IMR-90 (cell line): ENCODE data around the gene MEF2A.

Source experiments
- CEBPB ChIP-seq: IDR thresholded peaks from 2 replicates; pipeline ENCODE4 v1.6.1; 2012; ENCODE audit warnings: low read depth, low read length, improper control_type of control experiment
- CTCF ChIP-seq: conservative IDR thresholded peaks from 2 replicates; pipeline ENCODE4 v1.5.1; 2012; ENCODE audit warnings: mild to moderate bottlenecking, low read depth, low read length, improper control_type of control experiment
- MAFK ChIP-seq: IDR thresholded peaks from 2 replicates; pipeline ENCODE4 v1.6.1; 2012; ENCODE audit warnings: low read depth, low read length, improper control_type of control experiment
- MAZ ChIP-seq: IDR thresholded peaks from 2 replicates; pipeline ENCODE4 v1.6.1; 2012; ENCODE audit warnings: low read depth, mild to moderate bottlenecking, low read length, improper control_type of control experiment, moderate library complexity, borderline replicate concordance
- POLR2A ChIP-seq: IDR thresholded peaks from 2 replicates; pipeline ENCODE4 v1.6.1; 2012; ENCODE audit warnings: mild to moderate bottlenecking, low read depth, low read length
- RAD21 ChIP-seq: IDR thresholded peaks from 2 replicates; pipeline ENCODE4 v1.6.1; 2012; ENCODE audit warnings: low read length, improper control_type of control experiment
- RCOR1 ChIP-seq: IDR thresholded peaks from 2 replicates; pipeline ENCODE4 v1.6.1; 2012; ENCODE audit warnings: mild to moderate bottlenecking, low read length, improper control_type of control experiment; ENCODE audit not compliant: insufficient replicate concordance
- RFX5 ChIP-seq: IDR thresholded peaks from 2 replicates; pipeline ENCODE4 v1.8.0; 2012; ENCODE audit warnings: low read depth, mild to moderate bottlenecking, low read length, moderate library complexity
- SMC3 ChIP-seq: fragments of 150-350 bp; IDR thresholded peaks from 2 replicates; pipeline ENCODE4 v1.6.1; 2016; ENCODE audit warnings: low read depth, mild to moderate bottlenecking, antibody characterized with exemption, low read length, moderate library complexity
- USF2 ChIP-seq: fragments of 150-350 bp; IDR thresholded peaks from 2 replicates; pipeline ENCODE4 v1.6.1; 2017; ENCODE audit warnings: mild to moderate bottlenecking, antibody characterized with exemption, low read length, low read depth

- TF ChIP-seq POLR2A (no peak), CTCF (no peak), RAD21 (no peak), RFX5 (no peak), CEBPB (peak; percentile 90), SMC3 (no peak), MAZ (no peak), RCOR1 (no peak), USF2 (no peak), MAFK (no peak)
These were observed 23.0 kb upstream of the MEF2A start for GRCh38 chr15:99542828-99543227.
